HL-60/S4 (cell line): ENCODE measurements around the gene FLCN.
"Not testable (repeated sequence)": the region's sequence is repeated elsewhere in the genome, so short reads cannot be mapped to it uniquely, and the experiment has no call there.

ENCODE experiments used
- in situ Hi-C: fragments of 300-500 bp; cut with MboI; formaldehyde crosslinking; loops from 2 replicates; pipeline ENCODE4 v1.14.3; 2022; ENCODE audit warnings: low sequenced_read_pairs

The FLCN gene

DNA sequence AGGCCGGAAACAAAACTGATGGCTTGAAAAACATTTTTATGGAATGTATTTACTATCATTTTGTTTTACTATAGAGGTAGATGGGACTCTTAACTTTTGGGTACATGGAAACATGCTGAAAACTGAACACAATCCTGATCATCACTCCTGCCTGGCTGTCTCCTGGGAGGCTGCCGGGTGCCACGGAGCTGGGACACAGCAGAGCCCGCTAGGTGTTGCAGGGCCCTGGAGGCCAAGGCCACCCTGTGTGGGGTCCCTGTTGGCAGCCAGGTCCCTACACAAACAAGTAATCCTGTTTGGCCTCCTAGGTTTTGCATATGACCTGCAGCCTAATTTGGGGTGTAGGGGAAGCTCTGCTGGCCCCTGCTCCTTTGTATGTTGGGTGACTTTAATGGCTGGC is 48.4 kb downstream of the FLCN start:
- in situ Hi-C loops: no loop called here

GRCh38 chr17:17186551-17187505 is 50.1 kb downstream of the FLCN start:
- in situ Hi-C loops: no loop called here

DNA sequence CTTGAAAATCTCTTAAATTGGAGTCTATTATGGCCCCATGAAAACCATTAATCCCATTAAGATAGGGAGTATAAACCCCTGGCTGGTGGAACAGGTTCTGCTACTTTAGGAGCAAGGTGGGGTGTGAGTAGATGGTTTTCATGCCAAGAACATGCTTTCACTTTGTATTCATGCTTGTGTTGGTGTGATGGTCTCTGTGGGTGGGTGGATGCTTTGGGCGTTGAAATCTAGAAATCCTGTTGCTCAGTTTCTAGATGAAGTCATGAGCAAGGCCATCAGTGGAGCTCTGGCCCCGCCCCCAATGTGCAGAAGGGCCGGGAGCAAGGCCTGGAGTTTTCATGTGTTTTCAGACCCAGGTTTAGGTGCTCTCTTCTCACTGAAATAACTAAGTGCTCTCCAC is 50.9 kb downstream of the FLCN start:
- in situ Hi-C loops: no loop called here

- in situ Hi-C loops: not testable (repeated sequence)
These were observed 51.8 kb downstream of the FLCN start for GRCh38 chr17:17184985-17185757.

DNA sequence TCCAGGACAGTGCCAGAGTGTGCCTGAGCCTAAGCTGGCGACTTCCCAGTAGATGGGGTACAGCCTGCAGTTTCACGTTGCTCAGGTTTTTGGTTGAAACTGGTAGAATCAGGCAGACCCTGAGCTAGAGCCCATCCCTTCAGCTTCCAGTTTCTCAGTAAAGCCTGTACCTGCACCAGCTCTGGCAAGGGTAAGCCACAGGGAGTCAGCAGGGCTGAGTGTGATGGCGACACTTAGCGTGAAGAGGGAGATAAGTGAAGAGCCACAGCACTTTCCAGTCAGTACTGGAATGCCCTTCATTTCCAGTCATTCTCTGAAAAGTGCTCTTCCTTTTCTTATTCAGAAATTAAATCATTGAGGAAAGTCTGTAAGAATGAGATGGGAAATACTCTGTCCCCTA is 53.2 kb downstream of the FLCN start:
- in situ Hi-C loops: no loop called here

- in situ Hi-C loops: no loop called here
These were observed 54.3 kb downstream of the FLCN start for GRCh38 chr17:17182598-17183136.

GRCh38 chr17:17181666-17182597 is 55.0 kb downstream of the FLCN start:
- in situ Hi-C loops: no loop called here

DNA sequence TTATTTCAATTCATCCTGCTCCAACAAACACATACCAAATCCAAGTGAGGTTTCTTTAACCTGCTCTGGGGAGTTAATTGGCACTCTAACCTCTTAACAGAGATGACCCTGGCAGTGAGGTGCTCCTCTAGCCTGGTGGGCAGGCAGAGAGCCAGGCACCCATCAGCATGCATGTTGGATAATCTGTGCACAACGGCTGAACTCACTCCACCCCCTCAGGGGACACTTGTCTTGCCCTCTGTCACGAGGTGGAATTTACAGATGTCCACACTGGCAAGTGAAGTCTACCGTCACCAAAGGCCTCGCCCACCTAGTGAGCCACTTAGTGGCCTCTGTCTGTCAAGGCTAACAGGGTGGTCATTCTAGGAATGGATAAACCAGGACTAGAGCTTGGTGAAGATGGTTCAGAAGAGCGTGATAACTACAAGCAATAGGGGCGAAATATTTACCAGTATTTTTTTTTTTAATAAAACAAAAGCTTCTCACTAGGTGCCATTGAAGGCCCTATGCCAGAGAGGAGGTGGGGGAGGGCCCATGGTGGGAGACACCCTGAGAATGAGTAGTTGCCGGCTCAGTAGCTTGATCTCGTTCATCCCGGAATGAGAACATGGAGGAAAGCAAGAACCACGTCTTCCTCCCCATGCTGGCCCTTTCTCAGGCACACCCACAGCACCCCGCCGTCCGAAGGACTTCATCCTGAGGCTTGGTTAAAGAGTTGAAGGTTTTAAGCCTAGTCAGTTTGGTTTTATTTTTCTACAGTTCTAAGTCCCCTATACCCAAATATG is 56.0 kb downstream of the FLCN start:
- in situ Hi-C loops: no loop called here

DNA sequence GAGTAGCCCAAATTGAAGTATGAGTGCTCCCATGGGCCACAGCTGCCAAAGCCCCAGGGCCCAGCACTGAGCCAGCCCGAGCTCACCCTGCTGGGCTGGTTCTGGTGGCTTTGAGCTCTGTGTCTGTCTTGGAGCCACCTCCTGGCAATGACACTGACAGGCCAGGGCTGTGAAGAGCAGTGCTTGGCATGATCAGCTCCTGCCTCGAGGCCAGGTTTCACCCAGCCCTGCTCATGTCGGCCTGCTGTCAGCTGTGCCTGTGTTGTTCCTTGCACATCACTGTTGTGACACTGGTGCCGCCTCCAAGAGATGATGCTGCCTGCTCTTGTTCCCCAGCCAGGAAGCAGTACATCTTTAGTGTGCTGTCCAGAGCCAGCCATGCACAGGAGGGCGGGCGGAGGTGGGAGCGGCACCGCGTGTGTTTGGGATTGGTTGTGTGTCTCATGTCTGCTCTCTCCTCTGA is 56.8 kb downstream of the FLCN start:
- in situ Hi-C loops: no loop called here

- in situ Hi-C loops: no loop called here
These were observed 57.6 kb downstream of the FLCN start for GRCh38 chr17:17179371-17179827.

GRCh38 chr17:17177176-17177575 is 59.8 kb downstream of the FLCN start:
- in situ Hi-C loops: no loop called here

GRCh38 chr17:17176341-17176740 is 60.6 kb downstream of the FLCN start:
- in situ Hi-C loops: no loop called here

- in situ Hi-C loops: no loop called here
These were observed 61.1 kb downstream of the FLCN start for GRCh38 chr17:17175917-17176316.

DNA sequence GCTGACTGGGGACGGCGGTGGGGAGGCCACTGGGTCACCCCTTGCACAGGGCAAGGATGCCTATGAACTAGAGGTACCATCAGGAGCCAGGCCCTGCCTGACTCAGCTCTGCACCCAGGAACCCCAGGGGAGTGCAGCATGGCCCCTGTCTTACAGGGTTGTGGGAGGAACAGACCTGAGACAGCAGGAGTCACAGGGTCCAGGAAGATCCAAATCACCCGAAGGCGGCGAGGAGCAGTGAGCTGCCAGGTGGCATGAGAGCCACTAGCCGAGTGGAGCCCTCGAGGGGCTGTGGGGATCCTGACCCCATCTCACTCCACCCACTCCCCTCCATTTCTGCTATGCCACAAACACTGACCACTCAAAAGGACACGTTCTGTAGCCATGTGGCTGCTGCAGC is 61.6 kb downstream of the FLCN start:
- in situ Hi-C loops: no loop called here

GRCh38 chr17:17173921-17174320 is 63.0 kb downstream of the FLCN start:
- in situ Hi-C loops: no loop called here

DNA sequence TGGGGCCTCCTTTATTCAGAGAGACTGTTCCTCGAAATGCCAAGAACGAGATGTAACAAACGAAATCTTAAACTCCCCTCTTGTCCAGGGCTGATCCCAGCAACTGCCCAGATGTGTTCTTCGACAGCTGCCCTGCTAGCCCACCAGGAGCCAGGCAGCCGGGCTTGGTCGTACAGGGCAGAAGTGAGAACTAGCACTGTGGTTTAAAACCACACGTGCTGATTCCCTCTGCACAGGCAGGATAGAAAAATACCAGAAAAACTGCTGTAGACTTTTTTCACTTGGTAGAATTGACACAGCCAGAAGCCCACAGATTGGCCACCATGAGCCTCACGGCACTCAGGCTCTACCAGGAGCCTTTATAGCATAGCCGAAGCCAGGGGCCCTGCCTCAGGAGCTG is 64.0 kb downstream of the FLCN start:
- in situ Hi-C loops: no loop called here

- in situ Hi-C loops: no loop called here
These were observed 64.7 kb downstream of the FLCN start for GRCh38 chr17:17172001-17172939.

DNA sequence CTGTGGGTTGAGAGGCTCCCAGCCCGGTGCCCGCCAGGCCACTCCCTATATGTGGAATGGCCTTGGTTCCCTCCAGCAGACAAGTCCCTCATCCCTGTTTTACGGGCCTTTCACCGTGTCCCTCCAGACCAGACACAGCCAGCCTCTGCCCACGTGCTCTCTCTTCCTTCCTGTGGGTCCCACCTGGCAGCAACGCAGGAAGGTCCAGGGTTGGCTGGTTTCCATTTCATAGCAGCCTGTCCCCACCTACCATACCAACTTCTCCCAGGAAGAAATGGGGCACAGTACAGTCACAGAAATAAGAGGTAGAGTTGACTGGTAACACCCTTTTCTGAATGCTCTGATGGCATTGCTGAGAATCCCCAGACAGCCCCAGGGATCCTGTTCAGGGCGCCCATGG is 65.8 kb downstream of the FLCN start:
- in situ Hi-C loops: no loop called here
